ENCODE measurements around the gene ZNF778. TPM values are rescaled to one million over a fixed set of nuclear protein-coding genes. Genes with fewer than 3 reads are reported as not detected.
A peak's percentile ranks its signal among the peaks of the same experiment; 100 is the strongest.

Gene ZNF778
- total and polyA plus RNA-seq, 2 of the 8 experiments (the other 6 are each of a cell fraction or from before 2014, with no cell fraction given), result 9.5 to 21.9 TPM

- Histone ChIP-seq H2BK12ac (ENCODE audit: low read depth, low read length) (0 out of 2 replicates have a peak overlapping the region, but pooled peaks have one; percentile 27), H2AFZ (ENCODE audit: low read length) (no peak overlapping the region), H4K5ac (ENCODE audit: insufficient read length, low read depth, low read length) (no peak overlapping the region), H3K4me3 (ENCODE audit: extremely low read depth in 1 of 4, insufficient read depth in 2 of 4, low read depth in 3 of 4, low read length in 4 of 4) (peak overlapping the region; percentile 27 to 59 (median 36)), H2BK120ac (replicated peaks; ENCODE audit: low read depth, low read length) (no peak overlapping the region), H3K23me2 (ENCODE audit: low read depth, low read length) (peaks cover 11% of the 10 kb centered on the region; the same call in 1 of the 2 replicates), H3K36me3 (ENCODE audit: control insufficient read depth in 2 of 4, insufficient read depth in 4 of 4, low read length in 3 of 4) (no peaks in the 10 kb centered on the region), H2AK5ac (ENCODE audit: low read depth, low read length) (no peak overlapping the region), H3K27ac (ENCODE audit: low read depth, low read length) (no peak overlapping the region), H3K56ac (replicated peaks; ENCODE audit: insufficient read length, low read depth, low read length) (no peak overlapping the region), H3K4me2 (ENCODE audit: insufficient read depth in 1 of 2, low read depth in 2 of 2, low read length in 2 of 2) (peak overlapping the region; percentile 64 to 72), H3K14ac (ENCODE audit: insufficient read length) (no peak overlapping the region), H2BK5ac (ENCODE audit: low read depth, low read length) (no peak overlapping the region), H3K9me3 (ENCODE audit: insufficient read depth in 2 of 2, low read depth in 1 of 2, low read length in 1 of 2) (no peaks in the 10 kb centered on the region), H3K4ac (replicated peaks; ENCODE audit: insufficient read length, low read depth, low read length) (no peak overlapping the region), H3K79me1 (ENCODE audit: low read depth, low read length) (no peaks in the 10 kb centered on the region), H2BK15ac (ENCODE audit: low read length) (0 out of 2 replicates have a peak overlapping the region, but pooled peaks have one; percentile 46), H3K27me3 (replicated peaks in 1 of 4; ENCODE audit: control insufficient read depth in 3 of 4, extremely low read depth in 1 of 4, insufficient read depth in 3 of 4, low read length in 3 of 4) (peaks cover 4 to 20% (median 15%) of the 10 kb centered on the region in 4 experiments; a peak in 6 of 7 replicates), H3K9ac (replicated peaks in 1 of 4; ENCODE audit: extremely low read depth in 1 of 4, low read depth in 3 of 4, low read length in 3 of 4) (peak overlapping the region in 2 of 4 experiments; percentile 34 to 36; a peak in 4 of 7 replicates), H4K8ac (ENCODE audit: extremely low read depth, insufficient read depth, low read length) (peak overlapping the region; percentile 96), H3K23ac (ENCODE audit: insufficient read length) (no peak overlapping the region), H4K91ac (replicated peaks; ENCODE audit: insufficient read length, low read length) (no peak overlapping the region), H3K79me2 (ENCODE audit: control insufficient read depth in 1 of 2, insufficient read depth in 2 of 2, low read length in 2 of 2) (no peaks in the 10 kb centered on the region), H3K18ac (ENCODE audit: extremely low read depth, low read length) (peak overlapping the region; percentile 83), H3K4me1 (replicated peaks in 1 of 4; ENCODE audit: control insufficient read depth in 3 of 4, insufficient read depth in 4 of 4, low read length in 3 of 4) (peaks cover 0 to 7% (median 2%) of the 10 kb centered on the region in 4 experiments; a peak in 4 of 7 replicates), H4K20me1 (replicated peaks in 1 of 2; ENCODE audit: control insufficient read depth in 1 of 2, insufficient read depth in 2 of 2, low read length in 2 of 2) (peaks cover 0 to 4% of the 10 kb centered on the region in 2 experiments), H2BK20ac (ENCODE audit: low read length) (no peak overlapping the region)
- POLR2A ChIA-PET (ENCODE audit: partially characterized antibody), result interaction anchor here (0.9 to 1.6 kb wide), 4 partner anchors 8 to 30 kb away, joined by 3 to 6 read pairs (median 5); no protein-coding TSS in a partner anchor
- CTCF ChIA-PET (ENCODE audit: partially characterized antibody), result no interaction called here
- FAIRE-seq (no peak), DNase-seq (ENCODE audit: low read depth in 1 of 2, low spot score in 2 of 2) (peak in 1 of 2 experiments; percentile 67)
- 16% methylated on average over 34 of the region's 44 CpGs; no CpG with 5 or more reads in 1 of the 2 experiments for WGBS, 2 experiments (ENCODE audit: extremely low coverage in 1 of 2, insufficient coverage in 1 of 2, insufficient read length in 1 of 2, insufficient replicate concordance in 2 of 2, low coverage in 1 of 2, low lambda C conversion rate in 2 of 2, missing lambda C conversion rate in 1 of 2)
- no peak for TF ChIP-seq JUN (IDR thresholded peaks at IDR 0.05; ENCODE audit: low read depth, low read length)
- TF ChIP-seq SUZ12 (IDR thresholded peaks at IDR 0.05; ENCODE audit: low read length), result 0 out of 2 replicates have a peak, but pooled peaks have one; percentile 43
- TF ChIP-seq EZH2 (IDR thresholded peaks at IDR 0.05; ENCODE audit: low read depth, low read length, severe bottlenecking), result peak; percentile 37
- TF ChIP-seq KDM4A (IDR thresholded peaks at IDR 0.05; ENCODE audit: low read depth, low read length, severe bottlenecking), result peak; percentile 16
Observed at GRCh38 chr16:89257281-89257731, 39.8 kb downstream of the ZNF778 start.
